SKM-1 treated with dmso at 0.1 percent for 144 hours (cell line): Measurements from ENCODE around the gene TSHZ3.
A peak's percentile ranks its signal among the peaks of the same experiment; 100 is the strongest.

Experiments
- DNase-seq: peaks from one replicate; lab custom pipeline; 2025; ENCODE audit not compliant: unreplicated experiment; lab: John Stamatoyannopoulos, UW

Gene TSHZ3

GRCh38 chr19:31314849-31315629 is 34.2 kb downstream of the TSHZ3 start:
- DNase-seq = no peak

- DNase-seq = no peak
Observed at GRCh38 chr19:31314156-31314555, 35.1 kb downstream of the TSHZ3 start.

GRCh38 chr19:31313291-31314030 is 35.8 kb downstream of the TSHZ3 start:
- no peak for DNase-seq

DNA sequence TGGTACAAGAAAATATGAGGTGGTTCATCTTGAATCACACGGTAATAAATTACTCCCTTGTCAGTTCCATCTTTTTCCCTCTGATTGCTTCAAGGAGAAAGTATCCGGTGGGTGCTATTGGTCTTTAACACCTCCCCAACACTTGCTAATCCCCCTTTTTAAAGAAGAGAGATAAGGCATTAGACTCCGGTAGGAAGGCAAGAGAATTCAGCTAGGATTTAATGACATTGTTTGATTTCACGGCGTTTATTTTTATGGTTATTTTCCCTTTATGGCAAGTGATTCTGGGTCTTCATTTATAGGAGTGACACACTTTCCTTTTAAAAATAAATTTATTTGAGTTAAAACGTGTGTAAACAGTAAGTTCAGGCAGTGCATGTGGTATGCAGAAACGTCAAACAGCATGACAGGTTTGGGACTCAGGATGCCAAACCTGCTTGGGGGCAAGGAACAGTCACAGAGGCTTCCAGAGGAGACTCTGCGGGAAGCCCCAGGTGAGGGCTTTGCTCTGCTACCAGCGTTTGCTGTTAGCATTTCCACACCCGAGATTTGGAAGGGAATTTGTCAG is 36.5 kb downstream of the TSHZ3 start:
- DNase-seq = no peak

DNA sequence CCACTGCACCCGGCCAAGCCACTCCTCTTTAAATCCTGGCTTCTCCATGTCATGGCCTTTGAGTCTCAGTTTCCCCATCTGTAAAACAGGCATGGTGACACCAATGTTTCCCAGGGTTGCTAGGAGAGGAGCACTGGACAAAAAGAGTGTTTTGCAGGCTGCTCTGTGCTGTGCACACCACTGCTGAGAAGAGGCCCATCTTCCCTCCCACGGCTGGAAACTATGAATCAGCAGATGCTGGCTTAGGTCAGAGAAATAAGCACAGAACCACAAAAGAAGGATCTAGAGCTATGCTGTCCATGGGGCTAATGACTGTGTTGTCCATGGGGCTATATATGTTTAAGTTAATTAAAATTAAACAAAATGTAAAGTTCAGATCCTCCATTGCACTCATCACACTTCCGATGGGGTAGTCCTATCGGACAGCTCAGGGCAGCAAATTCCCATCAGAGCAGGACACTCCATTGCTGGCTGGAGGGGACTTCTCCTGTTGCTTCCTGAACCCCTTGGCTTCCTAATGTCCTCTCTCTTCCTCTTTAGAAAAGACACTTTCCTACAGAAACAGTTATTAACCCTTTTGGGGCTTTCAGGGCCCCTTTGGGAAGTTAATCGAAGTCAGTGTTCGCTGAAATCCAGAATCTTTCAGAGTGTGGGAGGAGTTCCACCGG is 37.1 kb downstream of the TSHZ3 start:
- DNase-seq = peak; percentile 57

DNA sequence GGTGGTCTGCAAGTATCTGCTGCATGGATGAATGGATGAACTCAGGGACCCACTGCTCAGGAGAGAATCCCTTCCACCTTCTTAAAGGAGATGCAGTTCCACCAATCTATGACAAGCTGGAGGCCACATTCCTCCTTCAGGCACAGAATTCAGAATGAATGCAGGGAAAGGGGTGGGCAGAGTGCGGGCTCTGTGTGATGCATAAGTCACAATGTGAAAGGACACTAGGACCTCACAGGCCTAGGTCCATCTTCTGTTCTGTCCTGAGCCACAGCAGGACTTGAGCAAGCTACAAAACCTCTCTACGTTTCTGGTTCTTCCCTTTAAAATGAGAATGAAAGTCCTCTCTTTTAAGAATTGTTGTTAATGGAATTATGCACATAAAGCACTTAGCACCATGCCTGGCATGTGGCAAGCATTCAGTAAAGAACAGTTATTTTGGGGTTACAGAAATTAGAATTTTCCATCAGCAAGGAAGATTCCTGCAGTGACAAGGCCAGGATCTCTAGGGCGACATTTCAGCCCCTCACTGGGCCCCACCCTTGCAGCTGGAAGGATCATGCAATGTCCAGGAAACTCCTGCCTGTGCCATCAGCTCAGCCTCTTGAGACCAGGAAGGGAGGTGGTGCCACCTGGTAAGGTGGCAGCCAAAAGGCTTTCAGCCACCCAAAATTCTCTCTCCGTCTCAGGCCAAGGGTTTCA is 38.7 kb downstream of the TSHZ3 start:
- DNase-seq = no peak

DNA sequence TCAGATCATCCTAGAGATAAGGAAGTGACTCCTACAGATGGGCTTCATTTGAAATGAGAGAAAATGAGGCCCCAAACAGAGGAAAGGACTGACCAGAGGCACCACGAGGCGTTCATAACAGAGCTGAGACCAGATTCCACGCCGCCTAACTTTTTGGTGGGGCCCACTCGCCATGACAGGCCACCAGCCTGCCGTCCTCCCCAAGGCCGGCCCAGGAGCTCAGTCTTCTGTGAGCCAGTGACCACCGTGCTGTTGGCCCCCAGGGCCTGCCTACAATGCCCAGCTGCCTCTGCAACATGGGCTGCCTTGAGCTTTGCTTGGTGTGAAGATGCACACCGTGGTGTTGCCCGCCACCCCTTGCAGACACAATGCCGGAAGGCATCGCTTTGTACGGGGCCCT is 40.5 kb downstream of the TSHZ3 start:
- DNase-seq = no peak

GRCh38 chr19:31307071-31307669 is 42.1 kb downstream of the TSHZ3 start:
- no peak for DNase-seq

DNA sequence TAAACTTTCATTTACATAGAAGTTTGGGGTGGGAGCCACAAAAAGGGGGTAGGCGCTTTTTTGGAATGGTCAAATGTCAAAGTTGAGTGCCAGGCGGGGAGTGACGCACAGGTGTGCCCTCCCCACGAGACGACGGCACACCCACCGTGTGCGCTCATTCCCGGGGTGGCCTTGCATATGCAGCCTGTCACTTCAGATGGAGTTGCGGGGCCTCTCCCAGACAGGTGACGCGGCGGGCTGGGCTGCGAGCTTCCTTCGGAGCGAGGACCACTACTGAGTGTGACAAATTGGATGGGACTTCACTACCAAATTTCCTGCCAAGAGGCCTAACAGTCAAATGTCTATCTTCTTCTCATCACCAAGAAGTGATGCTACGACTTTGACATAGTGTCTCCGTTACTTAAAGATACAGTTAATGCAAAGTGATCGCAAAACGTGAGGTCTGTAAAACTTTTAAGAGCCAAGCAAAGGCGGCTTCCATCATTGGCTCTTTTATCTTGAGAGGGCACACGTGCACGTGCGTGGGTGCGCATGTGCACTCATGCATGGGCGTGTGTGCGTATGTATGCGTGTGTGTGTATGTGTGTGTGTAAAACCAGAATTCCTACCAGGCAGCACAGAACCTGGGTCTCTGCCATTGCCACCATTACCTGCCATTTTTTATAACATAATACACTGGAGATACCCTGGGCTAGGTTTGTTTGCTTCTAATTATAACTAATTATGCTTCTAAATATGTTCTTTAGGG is 43.1 kb downstream of the TSHZ3 start:
- no peak for DNase-seq

DNA sequence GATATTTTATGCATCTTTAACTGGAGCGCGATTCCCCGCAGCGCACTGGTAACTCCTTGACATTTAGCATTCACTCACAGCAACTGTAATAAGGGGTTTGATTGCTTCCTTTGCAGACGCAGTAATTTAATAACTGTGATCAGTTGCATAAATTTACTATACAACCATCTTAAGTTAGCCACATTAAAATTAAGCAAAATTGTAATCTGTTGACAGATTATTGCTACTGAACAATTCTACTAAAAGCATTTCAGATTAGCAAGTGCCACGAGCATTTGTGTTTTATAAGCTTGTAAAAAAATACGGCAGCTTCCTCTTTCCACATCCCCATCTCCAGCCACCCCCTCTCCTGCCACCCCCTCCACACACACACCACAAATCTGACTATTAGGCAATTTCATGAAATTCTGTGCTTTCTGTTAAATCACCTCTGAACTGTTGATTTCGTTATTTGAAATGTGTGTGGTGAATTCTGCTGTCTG is 44.4 kb downstream of the TSHZ3 start:
- peak; percentile 80 for DNase-seq

DNA sequence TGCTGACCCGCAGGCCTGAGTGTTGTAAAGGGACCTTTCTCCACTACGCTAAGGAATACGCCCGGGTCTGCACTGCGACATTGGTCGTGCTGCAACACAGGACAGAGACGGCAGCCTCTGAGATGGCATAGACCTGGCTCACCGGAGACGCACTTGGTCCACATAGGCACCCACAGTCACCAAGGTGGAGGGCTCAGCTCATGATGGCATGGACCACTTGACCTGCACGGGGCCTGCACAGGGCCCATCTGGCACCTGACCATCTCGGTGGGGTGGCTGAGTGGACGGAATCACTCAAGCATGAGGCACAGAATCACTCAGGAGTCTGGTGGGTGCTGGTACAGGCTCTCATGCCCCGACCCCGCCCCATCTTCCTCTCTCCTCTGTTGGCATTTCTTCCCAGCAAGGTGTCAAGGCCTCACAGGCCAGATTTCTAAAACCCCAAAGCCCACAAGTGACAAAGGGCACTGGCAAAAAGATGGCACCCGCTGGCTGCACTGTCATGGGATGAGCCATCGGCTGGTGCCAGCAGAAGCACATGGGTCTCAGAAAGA is 45.9 kb downstream of the TSHZ3 start:
- no peak for DNase-seq

- DNase-seq = no peak
Observed at GRCh38 chr19:31301306-31301980, 47.8 kb downstream of the TSHZ3 start.

- no peak for DNase-seq
Observed at GRCh38 chr19:31300422-31300821, 48.8 kb downstream of the TSHZ3 start.

DNA sequence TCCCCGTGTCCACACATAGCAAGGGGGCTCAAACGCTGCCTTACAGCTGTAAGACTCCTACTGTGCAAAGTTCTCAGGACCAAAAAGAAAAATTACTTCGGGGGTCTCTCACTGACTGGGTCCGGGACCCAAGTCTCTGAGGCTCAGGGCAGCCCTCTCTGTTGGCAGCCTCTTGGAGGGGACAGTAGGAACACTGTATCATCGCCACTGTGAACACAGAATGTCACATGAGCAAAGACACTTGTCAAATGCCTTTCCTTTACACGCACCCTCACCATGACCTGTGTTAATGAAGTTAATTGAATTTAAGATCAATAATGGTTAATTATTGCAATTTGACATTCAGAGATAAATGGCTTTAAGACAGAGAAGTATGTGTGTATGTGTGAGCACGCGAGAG is 49.6 kb downstream of the TSHZ3 start:
- DNase-seq = no peak

DNA sequence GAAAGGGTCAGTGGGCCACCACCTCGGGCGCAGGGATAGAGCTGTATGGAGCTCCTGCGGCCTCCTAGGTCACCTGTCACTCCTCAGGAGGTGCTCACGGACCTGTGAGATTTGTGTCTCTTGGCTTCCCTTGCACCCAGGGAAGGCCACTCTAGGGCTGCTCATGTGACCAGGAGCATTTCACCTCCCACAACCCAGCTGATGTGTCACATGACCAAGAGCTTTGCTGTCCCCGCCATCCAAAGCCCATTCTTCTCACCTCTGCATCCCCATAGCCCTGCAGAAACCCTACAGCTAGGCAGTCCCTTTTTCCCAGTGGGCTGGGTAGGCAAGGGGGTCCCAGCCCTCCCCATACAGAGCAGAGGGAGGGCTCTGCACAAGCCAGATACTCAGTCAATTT is 51.2 kb downstream of the TSHZ3 start:
- DNase-seq = no peak

DNA sequence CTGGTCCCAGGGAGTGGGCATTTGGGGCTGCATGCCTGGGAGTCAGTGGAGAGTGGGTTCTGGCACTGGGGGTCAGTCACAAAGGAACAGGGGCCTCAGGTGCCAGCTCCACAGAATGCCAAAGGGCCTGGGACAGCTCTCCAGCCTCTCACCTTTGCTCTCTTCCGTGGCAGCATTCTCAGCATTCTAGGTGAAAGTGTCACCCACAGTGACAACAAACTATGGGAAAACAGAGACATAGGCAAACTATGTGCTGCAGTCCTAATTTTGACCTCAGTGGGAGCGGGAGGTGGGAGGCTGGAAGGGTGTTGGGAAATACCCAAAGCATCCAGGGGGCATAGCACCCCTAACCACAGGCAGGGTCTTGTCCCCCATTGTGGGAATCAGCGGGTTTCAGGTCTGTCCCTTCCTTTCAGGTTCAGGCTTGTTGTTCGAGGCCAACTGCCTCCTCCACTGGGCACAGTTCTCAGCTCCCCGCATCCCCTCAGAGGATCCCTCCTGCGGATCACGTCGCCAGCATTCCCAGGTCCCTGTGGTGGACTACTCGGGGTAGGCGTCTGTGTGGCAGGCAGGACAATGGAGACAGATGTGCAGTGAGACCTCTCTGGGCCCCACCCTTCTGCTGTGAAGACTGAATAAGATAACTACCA is 52.4 kb downstream of the TSHZ3 start:
- DNase-seq = no peak

- no peak for DNase-seq
Observed at GRCh38 chr19:31294189-31294588, 55.0 kb downstream of the TSHZ3 start.

DNA sequence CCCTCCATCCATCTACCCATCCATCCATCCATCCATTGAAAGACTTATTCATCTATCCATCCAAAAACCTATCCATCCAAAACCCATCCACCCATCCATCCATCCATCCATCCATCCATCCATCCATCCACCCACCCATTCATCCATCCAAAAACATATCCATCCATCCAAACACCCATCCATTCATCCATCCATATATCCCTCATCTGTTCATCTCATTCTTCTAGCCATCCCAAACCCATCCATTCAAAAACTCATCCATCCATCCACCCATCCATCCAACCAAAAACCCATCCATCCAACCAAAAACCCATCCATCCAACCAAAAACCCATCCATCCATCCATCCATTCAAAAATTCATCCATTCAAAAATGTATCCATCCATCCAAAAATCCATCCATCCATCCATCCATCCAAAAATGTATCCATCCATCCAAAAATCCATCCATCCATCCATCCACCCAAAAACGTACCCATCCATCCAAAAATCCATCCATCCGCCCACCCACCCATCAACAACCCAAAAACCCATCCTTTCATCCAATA is 56.5 kb downstream of the TSHZ3 start:
- no peak for DNase-seq
